ENCODE measurements around the gene TMEM150C. TPM values are rescaled to one million over a fixed set of nuclear protein-coding genes. Genes with fewer than 3 reads are reported as not detected.

TMEM150C gene
- total RNA-seq, 2 experiments from 2014 or later: not detected

DNA sequence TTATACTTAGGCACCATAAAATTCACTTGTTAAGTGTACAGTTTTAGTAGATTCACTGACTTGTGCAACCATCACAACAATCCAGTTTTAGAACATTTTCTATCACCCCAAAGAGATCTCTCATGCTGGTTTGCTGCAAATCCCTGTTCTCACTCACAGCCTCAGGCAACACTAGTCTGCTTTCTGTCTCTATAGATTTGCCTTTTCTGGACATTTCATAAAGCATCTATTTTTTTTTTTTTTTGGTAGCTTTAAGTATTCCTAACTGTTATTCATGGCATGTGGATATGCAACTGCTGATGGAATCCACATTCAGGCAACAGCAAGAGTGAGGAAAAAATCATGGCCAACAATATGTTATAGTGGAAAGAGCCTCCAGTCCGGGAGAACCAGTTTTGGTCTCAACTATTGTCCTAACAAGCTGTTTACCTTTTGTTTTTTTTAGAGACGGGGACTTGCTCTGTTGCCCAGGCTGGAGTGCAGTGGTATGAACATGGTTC is 27.0 kb upstream of the TMEM150C start:
- no peak overlapping the region for H3K27ac Mint-ChIP-seq
- ChIA-PET CTCF (no interaction called here), POLR2A (interaction anchor here (0.6 kb wide), 1 partner anchor 31 kb away, joined by 3 read pairs; no protein-coding TSS in a partner anchor)
- no peaks in the 10 kb centered on the region for H3K9me3 Mint-ChIP-seq
- no peaks in the 10 kb centered on the region for H3K4me1 Mint-ChIP-seq (ENCODE audit: low read depth)
- peaks cover 5% of the 10 kb centered on the region for H3K27me3 Mint-ChIP-seq
- H3K4me3 Mint-ChIP-seq: no peak overlapping the region
- DNase-seq: no peak
- no peaks in the 10 kb centered on the region for H3K36me3 Mint-ChIP-seq
- intact Hi-C loops (cut with micrococcal nuclease): no loop called here

DNA sequence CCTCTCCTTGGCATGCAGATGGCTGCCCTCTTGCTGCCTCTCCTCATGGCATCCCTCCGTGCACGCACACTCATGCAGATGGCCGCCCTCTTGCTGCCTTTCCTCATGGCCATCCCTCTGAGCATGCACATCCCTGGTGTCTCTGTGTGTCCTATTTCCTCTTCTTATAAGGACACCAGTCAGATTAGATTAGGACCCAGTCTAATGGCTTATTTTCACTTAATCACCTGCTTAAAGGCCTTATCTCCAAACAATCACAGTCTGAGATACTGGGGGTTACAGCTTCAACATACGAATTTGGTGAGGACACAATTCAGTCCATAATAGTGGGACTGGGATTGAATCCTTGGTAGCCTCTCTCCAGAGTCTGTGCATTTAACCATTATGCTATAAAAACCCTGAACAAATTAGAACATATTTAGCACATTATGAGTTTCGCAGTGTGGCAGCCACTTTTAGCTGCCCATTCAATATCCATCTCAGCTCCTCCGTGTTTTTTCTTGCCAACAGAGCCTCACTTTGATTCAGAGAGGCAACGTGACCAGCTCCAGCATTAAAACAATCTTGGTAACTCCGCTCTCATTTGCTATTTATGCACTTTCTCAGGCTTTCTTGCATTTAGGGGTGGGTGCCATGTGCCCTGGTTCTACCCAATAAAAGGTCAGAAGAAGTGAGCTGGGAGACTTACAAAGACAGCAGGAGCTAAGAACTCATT is 26.2 kb upstream of the TMEM150C start:
- no peaks in the 10 kb centered on the region for H3K9me3 Mint-ChIP-seq
- no peak overlapping the region for H3K27ac Mint-ChIP-seq
- CTCF ChIA-PET: no interaction called here
- H3K27me3 Mint-ChIP-seq: peaks cover 5% of the 10 kb centered on the region
- H3K4me3 Mint-ChIP-seq: no peak overlapping the region
- H3K36me3 Mint-ChIP-seq: no peaks in the 10 kb centered on the region
- H3K4me1 Mint-ChIP-seq (ENCODE audit: low read depth): no peaks in the 10 kb centered on the region
- intact Hi-C loops (cut with micrococcal nuclease): no loop called here
- POLR2A ChIA-PET: interaction anchor here (0.6 to 0.8 kb wide), 2 partner anchors 30 to 32 kb away, joined by 3 read pairs; no protein-coding TSS in a partner anchor
- DNase-seq: no peak

DNA sequence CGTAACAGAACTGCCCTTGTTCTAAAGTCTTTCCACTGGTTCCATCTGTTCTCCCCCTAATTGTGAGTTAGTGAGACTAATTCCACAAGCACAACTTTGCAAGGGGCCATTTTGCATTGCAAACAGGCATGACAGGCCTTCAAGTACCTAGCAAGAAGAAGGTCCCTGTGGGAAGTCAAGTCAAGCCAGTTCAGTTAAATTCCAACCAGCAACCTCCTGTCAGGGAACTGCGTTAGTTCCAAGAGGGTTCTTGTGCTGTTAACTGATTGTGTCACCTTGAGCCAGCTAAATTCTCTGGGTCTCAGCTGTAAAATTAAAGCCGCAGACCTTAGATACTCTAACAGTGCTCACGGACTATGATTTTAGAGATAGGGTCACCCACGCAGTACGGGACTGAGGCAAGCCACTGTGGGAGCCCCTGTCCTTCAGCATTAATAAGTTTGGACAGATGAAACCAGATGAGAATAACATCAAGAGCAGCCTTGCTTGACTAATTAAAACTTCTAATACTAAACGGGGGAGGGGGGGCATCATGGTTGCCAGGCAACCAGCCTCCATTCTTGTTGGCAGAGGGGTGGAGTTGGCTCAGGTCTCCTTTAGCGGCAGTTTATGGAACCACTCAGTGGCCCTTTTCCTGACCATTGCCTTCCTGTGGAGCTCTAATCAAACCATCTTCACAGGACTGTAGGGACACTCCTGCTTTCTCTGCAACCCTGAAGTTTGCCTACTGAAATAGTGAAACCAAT is 24.1 kb upstream of the TMEM150C start:
- Mint-ChIP-seq H3K4me3 (no peak overlapping the region), H3K36me3 (no peaks in the 10 kb centered on the region), H3K4me1 (ENCODE audit: low read depth) (no peaks in the 10 kb centered on the region), H3K9me3 (no peaks in the 10 kb centered on the region), H3K27ac (no peak overlapping the region), H3K27me3 (no peaks in the 10 kb centered on the region)
- POLR2A ChIA-PET: no interaction called here
- DNase-seq: no peak
- intact Hi-C loops (cut with micrococcal nuclease): no loop called here
- CTCF ChIA-PET: interaction anchor here (1.1 kb wide), 2 partner anchors 110 to 153 kb away, joined by 3 read pairs; no protein-coding TSS in a partner anchor

GRCh38 chr4:82584931-82585330 is 23.1 kb upstream of the TMEM150C start:
- Mint-ChIP-seq H3K27me3 (no peaks in the 10 kb centered on the region), H3K9me3 (no peaks in the 10 kb centered on the region), H3K4me1 (ENCODE audit: low read depth) (no peaks in the 10 kb centered on the region), H3K4me3 (no peak overlapping the region), H3K27ac (no peak overlapping the region), H3K36me3 (no peaks in the 10 kb centered on the region)
- DNase-seq: no peak
- CTCF ChIA-PET: interaction anchor here (1.1 kb wide), 1 partner anchor 154 kb away, joined by 3 read pairs; no protein-coding TSS in a partner anchor
- intact Hi-C loops (cut with micrococcal nuclease): no loop called here
- POLR2A ChIA-PET: no interaction called here

- Mint-ChIP-seq H3K4me3 (no peak overlapping the region), H3K4me1 (ENCODE audit: low read depth) (no peaks in the 10 kb centered on the region), H3K9me3 (no peaks in the 10 kb centered on the region), H3K27ac (no peak overlapping the region), H3K27me3 (no peaks in the 10 kb centered on the region), H3K36me3 (no peaks in the 10 kb centered on the region)
- DNase-seq: no peak
- ChIA-PET CTCF (no interaction called here), POLR2A (no interaction called here)
- intact Hi-C loops (cut with micrococcal nuclease): no loop called here
Measured at GRCh38 chr4:82583897-82584587, 22.3 kb upstream of the TMEM150C start.

- Mint-ChIP-seq H3K27me3 (peaks cover 4% of the 10 kb centered on the region), H3K27ac (no peak overlapping the region), H3K36me3 (no peaks in the 10 kb centered on the region), H3K4me3 (no peak overlapping the region), H3K4me1 (ENCODE audit: low read depth) (no peaks in the 10 kb centered on the region), H3K9me3 (no peaks in the 10 kb centered on the region)
- intact Hi-C loops (cut with micrococcal nuclease): no loop called here
- POLR2A ChIA-PET: no interaction called here
- no peak for DNase-seq
- CTCF ChIA-PET: no interaction called here
Measured at GRCh38 chr4:82579932-82580331, 18.1 kb upstream of the TMEM150C start.

DNA sequence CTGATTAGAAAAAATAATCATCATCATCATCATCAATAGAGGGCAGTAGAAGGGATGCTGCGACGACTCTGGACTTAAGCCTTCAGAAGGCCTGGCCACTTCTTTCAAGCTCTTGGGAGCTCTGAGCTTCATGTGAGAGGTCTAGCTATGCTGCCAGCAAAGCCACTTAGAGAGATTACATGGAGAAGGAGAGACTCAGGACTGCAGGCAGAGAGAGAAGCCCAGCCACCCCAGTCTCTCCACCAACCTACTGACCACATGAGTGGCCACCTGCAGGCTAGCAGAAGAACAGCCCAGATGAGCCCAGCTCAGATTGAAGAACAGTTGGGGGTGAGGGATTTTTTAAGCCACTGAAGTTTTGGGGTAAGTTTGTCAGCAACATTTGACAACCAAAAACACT is 17.1 kb upstream of the TMEM150C start:
- intact Hi-C loops (cut with micrococcal nuclease): no loop called here
- ChIA-PET CTCF (no interaction called here), POLR2A (no interaction called here)
- Mint-ChIP-seq H3K4me3 (no peak overlapping the region), H3K27me3 (peaks cover 4% of the 10 kb centered on the region), H3K9me3 (no peaks in the 10 kb centered on the region), H3K4me1 (ENCODE audit: low read depth) (no peaks in the 10 kb centered on the region), H3K27ac (no peak overlapping the region), H3K36me3 (no peaks in the 10 kb centered on the region)
- no peak for DNase-seq

GRCh38 chr4:82577451-82577850 is 15.7 kb upstream of the TMEM150C start:
- no peaks in the 10 kb centered on the region for H3K9me3 Mint-ChIP-seq
- DNase-seq: no peak
- no peak overlapping the region for H3K4me3 Mint-ChIP-seq
- CTCF ChIA-PET: no interaction called here
- POLR2A ChIA-PET: no interaction called here
- intact Hi-C loops (cut with micrococcal nuclease): no loop called here
- no peaks in the 10 kb centered on the region for H3K4me1 Mint-ChIP-seq (ENCODE audit: low read depth)
- H3K27me3 Mint-ChIP-seq: peaks cover 4% of the 10 kb centered on the region
- H3K27ac Mint-ChIP-seq: no peak overlapping the region
- H3K36me3 Mint-ChIP-seq: no peaks in the 10 kb centered on the region

DNA sequence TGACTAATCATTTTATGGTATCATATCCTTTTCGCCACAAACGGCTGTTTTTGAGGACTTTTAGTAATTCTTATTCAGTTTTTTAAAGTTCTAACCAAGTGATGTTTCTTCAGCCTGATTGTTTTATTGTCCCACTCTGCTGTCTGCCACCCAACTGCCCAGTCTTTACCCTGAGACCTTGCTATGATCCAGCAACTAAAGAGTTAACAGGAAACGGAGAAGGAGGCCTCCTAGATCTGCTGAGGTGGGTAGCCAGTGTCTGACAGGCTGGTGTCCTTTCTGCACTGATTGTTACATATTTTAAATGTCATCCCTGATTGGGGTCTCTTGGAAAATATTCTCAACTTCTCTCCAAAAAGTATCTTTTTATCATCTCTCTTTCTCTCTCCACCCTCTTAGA is 7.9 kb upstream of the TMEM150C start:
- CTCF ChIA-PET: no interaction called here
- POLR2A ChIA-PET: no interaction called here
- no peak overlapping the region for H3K4me3 Mint-ChIP-seq

DNA sequence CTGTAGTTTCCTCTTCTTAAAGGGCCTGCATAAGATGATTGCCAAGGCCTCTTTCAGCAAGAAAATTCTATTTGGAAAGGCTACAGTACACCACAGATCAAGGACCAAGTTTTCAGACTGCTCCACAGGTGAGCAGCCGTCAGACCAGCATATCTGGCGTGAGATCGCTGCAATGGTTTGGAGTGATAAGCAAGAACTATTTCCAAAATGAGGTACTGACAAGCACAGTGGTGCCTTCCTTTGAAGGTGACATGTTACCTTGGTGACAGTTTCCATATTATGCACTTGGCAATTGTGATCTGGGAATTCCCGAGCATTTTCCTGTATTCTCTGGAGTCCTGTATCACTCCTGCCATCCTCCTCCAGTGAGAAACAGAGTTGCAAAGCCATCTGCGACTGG is 7.3 kb upstream of the TMEM150C start:
- Mint-ChIP-seq H3K36me3 (no peaks in the 10 kb centered on the region), H3K9me3 (no peaks in the 10 kb centered on the region), H3K27me3 (peaks cover 13% of the 10 kb centered on the region), H3K4me1 (ENCODE audit: low read depth) (no peaks in the 10 kb centered on the region), H3K4me3 (no peak overlapping the region), H3K27ac (no peak overlapping the region)
- POLR2A ChIA-PET: no interaction called here
- intact Hi-C loops (cut with micrococcal nuclease): no loop called here
- CTCF ChIA-PET: no interaction called here
- DNase-seq: no peak

More for the DNA sequence above, 7.9 kb upstream of the TMEM150C start:
- H3K4me1 Mint-ChIP-seq (ENCODE audit: low read depth): no peaks in the 10 kb centered on the region
- H3K36me3 Mint-ChIP-seq: no peaks in the 10 kb centered on the region
- peaks cover 12% of the 10 kb centered on the region for H3K27me3 Mint-ChIP-seq
- no peak for DNase-seq
- intact Hi-C loops (cut with micrococcal nuclease): no loop called here
- no peak overlapping the region for H3K27ac Mint-ChIP-seq
- no peaks in the 10 kb centered on the region for H3K9me3 Mint-ChIP-seq

DNA sequence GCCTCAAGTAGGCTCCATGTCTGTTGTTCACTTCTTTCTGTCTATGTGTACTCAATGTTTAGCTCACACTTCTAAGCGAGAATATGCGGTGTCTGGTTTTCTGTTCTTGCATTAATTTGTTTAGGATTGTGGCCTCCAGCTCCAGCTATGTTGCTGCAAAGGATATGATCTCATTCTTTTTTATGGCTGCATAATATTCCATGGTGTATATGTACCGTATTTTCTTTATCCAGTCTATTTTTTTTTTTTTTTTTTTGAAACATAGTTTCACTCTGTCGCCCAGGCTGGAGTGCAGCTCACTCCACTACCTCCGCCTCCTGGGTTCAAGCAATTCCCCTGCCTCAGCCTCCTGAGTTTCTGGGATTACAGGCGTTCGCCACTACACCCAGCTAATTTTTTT is 5.7 kb upstream of the TMEM150C start:
- no peaks in the 10 kb centered on the region for H3K9me3 Mint-ChIP-seq
- H3K4me3 Mint-ChIP-seq: no peak overlapping the region
- H3K4me1 Mint-ChIP-seq (ENCODE audit: low read depth): peaks cover 1% of the 10 kb centered on the region
- CTCF ChIA-PET: no interaction called here
- H3K27me3 Mint-ChIP-seq: peaks cover 25% of the 10 kb centered on the region
- intact Hi-C loops (cut with micrococcal nuclease): no loop called here
- no peaks in the 10 kb centered on the region for H3K36me3 Mint-ChIP-seq
- no peak overlapping the region for H3K27ac Mint-ChIP-seq
- DNase-seq: no peak
- POLR2A ChIA-PET: no interaction called here

DNA sequence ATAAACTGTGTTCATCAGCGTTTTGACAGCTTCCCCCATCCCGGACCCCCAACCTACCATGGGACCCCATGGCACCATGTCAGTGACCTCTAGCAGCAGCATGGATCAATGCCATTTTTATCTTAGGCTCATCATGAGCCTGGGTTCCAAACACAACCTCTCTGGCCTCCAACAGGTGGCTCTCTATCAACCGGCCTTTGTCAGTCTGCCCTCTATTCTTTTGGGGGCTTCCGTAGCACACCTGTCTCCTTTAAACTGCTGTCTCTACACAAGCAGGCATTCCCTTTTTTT is 721 bp upstream of the TMEM150C start:
- Mint-ChIP-seq H3K36me3 (no peaks in the 10 kb centered on the region), H3K9me3 (no peaks in the 10 kb centered on the region), H3K27ac (no peak overlapping the region), H3K4me1 (ENCODE audit: low read depth) (peaks cover 12% of the 10 kb centered on the region), H3K27me3 (peaks cover 37% of the 10 kb centered on the region), H3K4me3 (peak overlapping the region; percentile 38)
- CTCF ChIA-PET: no interaction called here
- intact Hi-C loops (cut with micrococcal nuclease): no loop called here
- DNase-seq: no peak
- POLR2A ChIA-PET: no interaction called here
